HG02884 (cell line): ENCODE measurements around the gene CRKL.
"Not testable (repeated sequence)": the region's sequence is repeated elsewhere in the genome, so short reads cannot be mapped to it uniquely, and the experiment has no call there.

Source experiments
- ATAC-seq: cut with Tn5 transposase; IDR thresholded peaks from one replicate; pipeline ENCODE4 v1.9.1; 2021; ENCODE audit warnings: mild to moderate bottlenecking, moderate library complexity; ENCODE audit not compliant: unreplicated experiment

The CRKL gene

DNA sequence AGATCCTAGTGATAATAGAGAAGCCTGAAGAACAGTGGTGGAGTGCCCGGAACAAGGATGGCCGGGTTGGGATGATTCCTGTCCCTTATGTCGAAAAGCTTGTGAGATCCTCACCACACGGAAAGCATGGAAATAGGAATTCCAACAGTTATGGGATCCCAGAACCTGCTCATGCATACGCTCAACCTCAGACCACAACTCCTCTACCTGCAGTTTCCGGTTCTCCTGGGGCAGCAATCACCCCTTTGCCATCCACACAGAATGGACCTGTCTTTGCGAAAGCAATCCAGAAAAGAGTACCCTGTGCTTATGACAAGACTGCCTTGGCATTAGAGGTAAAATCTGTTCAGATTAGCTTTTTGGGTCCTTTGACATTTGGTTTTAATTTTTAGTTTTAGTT lies 16.7 kb downstream of the CRKL start:
- no peak for ATAC-seq

DNA sequence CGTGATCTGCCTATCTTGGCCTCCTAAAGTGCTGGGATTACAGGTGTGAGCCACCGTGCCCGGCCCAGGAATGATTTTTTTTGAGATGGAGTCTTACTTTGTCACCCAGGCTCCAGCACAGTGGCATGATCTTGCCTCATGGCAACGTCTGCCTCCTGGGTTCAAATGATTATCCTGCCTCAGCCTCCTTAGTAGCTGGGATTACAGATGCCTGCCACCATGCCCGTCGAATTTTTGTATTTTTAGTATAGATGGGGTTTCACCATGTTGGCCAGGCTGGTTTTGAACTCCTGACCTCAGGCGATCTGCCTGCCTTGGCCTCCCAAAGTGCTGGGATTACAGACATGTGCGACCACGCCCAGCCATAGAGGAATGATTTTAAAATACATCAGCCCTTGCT lies 17.8 kb downstream of the CRKL start:
- ATAC-seq, result not testable (repeated sequence)

DNA sequence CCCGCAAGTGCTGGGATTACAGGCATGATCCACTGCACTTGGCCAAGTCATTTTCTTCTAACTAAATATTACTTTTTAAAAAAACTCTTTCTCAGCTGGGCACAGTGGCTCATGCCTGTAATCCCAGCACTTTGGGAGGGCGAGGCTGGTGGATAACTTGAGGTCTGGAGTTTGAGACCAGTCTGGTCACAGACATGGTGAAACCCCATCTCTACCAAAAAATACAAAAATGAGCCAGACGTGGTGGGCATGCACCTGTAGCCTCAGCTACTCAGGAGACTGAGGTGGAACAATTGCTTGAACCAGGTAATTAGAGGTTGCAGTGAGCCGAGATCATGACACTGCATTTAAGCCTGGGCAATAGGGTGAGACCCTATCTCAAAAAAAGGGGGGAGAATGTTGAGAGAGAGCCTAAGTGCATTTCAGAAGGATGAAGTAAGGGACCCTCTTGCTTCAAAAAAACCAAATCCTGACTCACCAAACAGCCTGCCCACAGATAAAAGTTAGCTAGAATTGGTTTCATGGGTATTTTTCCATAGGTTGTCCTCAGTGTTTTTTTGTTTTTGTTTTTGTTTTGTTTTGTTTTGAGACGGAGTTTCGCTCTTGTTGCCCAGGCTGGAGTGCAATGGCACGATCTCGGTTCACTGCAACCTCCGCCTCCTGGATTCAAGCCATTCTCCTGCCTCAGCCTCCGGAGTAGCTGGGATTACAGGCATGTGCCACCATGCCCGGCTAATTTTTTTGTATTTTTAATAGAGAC lies 18.8 kb downstream of the CRKL start:
- not testable (repeated sequence) for ATAC-seq

DNA sequence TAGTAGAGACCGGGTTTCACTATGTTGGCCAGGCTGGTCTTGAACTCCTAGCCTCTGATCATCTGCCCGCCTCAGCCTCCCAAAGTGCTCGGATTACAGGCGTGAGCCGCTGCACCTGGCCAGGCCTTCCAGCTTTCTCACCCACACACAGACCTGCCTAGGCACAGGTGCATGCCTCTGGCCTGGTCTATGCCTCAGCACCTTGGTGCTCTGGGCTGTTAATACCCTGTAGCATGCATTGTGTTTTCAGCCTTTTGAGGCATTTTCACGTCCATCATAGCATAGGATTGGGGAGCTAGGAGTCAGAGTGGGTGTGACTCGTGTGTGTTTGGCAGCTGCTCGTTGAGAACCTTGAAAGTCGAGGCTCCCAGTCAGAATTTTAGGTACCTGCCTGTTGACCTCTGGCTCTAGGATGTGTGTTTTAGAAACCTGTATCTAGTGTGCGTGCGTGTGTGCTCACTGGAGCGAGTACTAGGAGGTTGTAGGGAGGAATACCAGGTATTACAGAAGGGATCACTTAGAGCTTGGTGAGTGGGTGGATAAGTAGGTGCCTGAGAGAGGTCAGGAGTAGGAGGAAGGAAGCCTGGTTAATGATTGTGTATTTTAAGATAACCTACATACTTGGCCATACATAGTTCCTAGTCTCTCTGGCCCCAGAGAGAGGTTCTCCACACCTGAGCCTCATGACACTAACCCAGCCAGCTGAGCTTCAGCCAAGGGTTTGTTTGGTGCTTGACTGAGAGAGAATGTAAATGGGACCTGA lies 20.0 kb downstream of the CRKL start:
- no peak for ATAC-seq

DNA sequence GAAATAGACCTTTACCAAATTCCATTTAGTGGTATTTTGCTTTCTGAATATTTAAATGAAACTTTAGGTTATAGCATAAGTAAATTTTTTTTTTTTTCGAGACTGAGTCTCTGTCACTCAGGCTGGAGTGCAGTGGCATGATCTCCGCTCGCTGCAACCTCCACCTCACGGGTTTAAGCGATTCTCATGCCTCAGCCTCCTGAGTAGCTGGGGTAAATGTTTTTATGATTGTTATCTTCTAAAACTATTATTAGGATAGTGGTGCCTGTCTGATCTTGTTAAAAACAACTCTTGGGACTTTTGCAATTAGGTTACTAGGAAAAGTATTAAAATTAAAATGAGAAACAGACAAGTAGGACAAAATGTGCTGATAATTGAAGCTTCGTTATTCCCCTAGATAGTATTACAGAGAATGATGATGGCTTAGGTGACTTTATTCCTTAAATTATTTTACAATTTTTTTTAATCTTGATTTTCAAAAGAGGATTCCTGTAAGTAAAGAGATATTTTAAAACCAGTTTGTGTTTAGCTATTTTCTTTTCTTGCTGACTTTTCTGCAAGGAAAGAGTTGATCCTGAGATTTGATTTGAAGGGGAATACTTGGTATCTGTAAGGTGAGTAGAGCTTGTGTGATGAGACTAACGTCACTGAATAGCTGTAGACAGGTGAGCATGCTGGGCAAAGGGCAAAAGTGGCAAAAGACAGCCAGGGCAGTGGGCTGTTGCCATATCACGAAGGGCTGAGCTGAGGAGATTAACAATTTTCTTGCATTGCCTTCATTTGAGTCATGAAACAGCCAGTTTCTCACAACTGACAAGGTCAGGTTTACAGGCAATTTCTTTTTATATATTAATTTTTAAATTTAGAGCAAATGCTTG lies 20.8 kb downstream of the CRKL start:
- no peak for ATAC-seq

DNA sequence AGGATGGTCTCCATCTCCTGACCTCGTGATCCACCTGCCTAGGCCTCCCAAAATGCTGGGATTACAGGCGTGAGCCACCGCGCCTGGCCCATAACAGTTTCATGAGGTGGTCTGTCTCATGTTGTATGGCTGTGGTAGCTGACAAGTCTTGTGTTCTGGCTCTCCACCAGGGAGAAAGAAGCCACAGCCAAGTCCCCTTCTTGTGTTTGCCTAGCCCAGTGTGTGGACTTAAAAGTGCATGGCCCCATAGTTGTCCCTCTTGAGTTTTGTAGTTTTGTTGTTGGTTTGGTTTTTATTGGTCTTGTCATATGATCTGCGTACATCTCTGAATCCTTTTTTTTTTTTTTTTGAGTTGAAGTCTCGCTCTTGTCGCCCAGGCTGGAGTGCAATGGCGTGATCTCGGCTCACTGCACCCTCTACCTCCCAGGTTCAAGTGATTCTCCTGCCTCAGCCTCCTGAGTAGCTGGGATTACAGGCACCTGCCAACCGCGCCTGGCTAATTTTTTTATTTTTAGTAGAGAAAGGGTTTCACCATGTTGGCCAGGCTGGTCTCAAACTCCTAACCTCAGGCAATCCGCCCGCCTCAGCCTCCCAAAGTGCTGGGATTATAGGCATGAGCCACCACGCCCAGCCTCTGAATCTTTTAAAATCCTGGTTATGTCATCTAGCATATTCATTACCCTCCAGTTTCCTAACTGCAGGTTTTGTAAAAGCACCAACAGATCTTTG lies 22.4 kb downstream of the CRKL start:
- not testable (repeated sequence) for ATAC-seq

DNA sequence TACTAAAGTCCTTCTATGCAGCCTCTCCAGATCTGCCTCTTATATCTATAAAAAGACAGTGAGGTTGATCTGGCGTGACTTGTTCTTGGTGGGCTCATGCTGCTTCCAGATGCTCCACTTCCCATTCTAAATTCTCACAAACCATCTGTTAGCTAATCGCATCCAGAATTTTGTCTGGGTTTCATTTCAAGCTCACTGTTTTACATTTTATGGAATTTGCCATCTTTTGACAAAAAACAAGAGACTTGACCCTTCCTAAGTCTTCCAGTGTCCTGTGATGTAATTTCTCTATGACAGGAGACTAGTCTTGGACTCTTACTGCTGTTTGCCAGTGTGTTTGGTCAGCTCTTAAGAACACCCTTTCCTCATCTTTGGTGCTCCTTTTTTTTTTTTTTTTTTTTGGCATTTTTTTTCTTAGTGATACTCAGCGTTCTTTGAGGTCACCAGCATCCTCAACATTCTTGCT lies 23.0 kb downstream of the CRKL start:
- ATAC-seq, result no peak

DNA sequence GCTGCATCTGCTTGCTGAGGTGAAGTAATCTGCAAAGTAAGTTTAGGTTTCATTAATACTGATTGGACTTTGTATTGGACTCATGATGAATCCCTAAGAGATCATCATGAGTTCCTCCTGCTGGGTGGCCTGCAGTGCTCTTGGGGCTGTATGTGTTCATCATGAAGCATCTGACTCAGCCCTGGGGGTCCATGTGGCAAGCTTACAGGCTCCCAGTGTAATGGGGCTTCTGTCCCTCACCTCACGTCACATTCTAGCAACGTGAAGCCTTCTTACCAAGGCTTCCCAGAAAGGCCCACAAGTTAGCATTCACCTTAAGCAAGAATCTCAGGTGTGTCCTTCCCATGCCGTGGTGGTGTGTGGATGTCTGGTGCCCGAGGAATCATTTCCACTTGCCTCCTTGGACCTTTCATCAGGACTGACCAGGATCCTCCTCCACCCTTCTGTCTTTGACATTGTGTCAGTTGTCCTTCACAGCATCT lies 23.7 kb downstream of the CRKL start:
- no peak for ATAC-seq

DNA sequence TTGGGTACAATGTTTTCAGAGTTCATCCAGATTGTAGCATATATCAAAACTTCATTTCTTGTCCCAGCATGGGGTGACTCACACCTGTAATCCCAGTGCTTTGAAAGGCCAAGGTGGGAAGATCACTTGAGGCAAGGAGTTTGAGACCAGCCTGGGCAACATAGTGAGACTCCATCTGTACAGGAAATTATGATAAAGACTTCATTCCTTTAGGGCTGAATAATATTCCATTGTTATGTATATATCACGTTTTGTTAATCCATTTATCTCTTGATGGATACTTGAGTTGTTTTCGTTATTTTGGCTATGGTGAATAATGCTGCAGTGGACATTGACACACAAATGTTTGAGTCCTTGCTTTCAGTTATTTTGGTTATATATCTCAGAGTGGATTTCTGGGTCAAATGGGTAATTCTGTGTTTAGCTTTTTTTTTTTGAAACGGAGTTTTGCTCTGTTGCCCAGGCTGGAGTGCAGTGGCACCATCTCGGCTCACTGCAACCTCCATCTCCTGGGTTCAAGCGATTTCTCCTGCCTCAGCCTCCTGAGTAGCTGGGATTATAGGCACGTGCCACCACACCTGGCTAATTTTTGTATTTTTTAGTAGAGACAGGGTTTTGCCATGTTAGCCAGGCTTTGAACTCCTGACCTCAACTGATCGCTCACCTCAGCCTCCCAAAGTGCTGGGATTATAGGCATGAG lies 25.1 kb downstream of the CRKL start:
- not testable (repeated sequence) for ATAC-seq

DNA sequence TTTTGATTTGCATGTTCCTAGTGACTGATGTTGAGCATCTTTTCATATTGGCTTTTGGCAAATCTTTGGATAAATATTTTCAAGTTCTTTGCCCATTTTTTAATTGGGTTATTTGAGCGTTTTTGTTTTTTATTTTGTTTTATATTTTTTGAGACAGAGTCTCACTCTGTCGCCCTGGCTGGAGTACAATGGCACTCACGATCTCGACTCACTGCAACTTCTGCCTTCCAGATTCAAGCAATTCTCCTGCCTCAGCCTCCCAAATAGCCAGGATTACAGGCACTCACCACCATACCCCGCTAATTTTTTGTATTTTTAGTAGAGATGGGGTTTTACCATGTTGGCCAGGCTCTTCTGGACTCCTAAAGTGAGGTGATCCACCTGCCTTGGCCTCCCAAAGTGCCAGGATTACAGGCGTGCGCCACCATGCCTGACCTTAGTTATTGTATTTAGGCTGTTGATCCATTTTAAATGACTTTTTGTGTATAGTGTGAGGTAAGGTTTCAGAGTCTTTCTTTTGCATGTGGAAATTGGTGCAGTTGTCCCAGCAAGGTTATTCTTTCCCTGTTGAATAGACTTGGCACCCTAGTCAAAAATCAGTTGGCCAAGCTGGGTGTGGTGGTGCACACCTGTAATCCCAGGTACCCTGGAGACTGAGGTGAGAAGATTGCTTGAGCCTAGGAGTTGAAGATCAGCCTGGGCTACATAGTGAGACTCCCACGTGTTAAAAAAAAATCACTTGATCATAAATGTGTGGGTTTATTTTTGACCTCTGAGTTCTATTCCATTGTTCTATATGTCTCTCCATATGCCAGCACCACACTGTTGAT lies 26.1 kb downstream of the CRKL start:
- ATAC-seq, result no peak

DNA sequence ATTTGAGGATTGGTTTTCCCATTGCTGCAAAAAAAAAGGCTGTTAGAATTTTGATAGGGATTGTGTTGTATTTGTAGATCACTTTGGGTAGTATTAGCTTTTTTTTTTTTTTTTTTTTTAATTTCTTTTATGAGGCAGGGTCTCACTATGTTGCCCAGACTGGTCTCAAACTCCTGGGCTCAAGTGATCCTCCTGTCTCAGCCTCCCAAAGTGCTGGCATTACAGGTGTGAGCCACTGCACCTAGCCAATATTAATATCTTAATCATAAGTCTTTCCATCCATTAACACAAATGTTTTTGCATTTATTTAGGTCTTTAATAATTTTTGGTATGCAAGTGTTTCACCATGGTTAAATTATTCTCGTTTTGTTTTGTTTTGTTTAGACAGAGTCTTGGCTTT lies 26.8 kb downstream of the CRKL start:
- no peak for ATAC-seq

DNA sequence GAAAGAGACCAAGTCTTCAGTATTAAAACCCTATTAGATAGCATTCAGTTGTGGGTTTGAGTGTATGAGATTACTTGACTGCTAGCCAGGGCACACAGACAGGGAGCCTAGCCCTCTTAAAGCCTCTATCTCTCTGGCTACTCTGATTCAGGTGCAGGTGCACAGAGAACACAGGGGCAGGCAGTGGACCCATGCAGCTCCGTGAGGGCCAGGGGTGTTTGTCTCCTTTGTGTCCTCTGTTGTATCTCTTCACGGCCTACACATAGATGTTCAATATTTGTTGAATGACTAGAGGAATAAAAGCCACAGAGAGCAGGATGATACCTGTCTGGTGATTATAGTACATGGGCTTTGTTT lies 28.3 kb downstream of the CRKL start:
- no peak for ATAC-seq

DNA sequence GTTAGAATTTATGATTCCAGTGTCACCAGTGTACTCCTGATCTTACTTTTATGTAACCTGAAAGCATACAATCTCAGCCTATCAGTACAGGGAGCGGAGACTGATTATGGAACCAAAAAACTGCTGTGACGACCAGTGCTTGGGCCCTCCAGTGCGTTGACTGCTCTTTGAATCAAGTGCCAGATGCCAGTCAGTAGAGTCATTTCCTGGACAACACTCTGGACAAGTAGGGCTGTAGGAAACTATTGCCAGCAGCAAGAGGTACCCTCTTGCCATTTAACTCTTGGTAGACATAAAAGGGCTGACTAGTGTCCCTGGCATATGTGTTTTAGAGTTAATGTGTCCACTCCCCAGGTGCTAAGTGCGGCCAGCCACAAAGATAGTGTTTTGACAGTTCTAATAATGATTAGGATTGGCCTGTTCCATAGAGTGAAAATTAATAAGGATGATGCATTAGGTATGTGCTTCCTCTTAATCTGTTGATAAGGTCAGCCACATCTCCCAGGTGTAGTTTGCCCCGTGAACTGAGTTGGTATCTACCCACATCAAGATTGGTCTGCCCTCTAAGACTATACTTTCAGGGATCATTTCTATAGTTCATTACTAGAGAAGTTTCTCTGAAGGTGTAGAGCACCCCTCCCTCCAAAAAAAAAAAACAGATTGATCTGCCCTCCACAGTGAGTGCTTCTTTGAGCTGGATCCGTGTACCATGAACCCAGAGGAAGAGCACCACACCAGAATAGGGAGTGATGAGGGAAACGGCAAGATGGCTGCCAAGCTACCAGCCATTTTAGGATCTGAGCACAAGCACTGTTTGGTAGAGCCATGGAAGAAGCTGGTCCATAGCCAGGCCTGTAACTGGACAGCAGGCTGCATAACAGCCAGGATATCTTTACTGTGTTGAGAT lies 29.1 kb downstream of the CRKL start:
- no peak for ATAC-seq

DNA sequence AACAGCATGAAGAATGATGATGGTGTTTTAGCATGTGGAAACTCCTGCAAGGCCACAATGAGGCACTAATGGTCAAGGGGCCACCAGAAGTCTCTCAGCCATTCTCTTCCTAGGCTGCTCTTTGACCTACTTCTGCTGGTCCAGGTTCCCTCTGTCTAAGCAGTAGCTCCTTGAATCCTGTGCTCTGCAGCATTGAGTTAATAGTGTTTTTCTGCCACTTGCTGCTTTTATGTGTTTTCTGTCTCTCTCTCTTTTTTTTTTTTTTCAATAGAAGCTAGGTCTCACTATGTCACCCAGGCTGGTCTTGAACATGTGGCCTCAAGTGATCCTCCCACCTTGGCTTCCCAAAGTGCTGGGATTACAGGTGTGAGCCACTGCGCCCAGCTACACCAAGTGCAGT lies 29.8 kb downstream of the CRKL start:
- no peak for ATAC-seq

DNA sequence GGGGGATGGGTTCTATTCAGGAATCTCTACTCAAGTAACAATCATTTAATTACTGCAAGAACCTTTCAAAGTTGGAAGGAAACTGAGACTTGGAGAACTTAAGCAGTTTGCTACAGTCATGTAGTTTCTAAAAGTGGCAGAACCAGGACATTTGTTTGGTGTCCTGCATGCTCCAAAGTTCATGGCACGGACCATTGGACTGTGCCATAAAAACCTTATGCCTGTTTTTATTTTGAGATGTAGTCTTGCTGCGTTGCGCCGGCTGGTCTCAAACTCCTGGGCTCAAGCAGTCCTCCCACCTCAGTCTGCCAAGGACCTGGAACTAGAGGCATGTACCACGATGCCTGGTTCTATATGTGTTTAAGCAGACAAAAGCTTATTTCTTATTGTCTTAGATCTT lies 31.2 kb downstream of the CRKL start:
- ATAC-seq, result no peak

DNA sequence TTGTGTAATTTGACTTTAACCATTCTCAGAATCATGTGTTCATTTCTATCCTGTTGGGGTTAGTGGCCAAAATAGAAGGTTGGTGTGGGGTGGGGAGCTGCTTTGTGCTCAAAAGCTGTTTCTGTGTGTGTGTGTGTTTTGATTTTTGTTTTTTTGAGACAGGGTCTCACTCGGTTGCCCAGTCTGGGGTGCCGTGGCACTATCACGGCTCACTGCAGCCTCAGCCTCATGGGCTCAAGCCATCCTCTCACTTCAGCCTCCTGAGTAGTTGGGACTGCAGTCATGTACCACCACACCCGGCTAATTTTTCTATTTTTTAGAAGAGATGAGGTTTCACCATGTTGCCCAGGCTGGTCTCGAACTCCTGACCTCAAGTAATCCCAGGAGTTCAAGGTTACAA lies 31.8 kb downstream of the CRKL start:
- ATAC-seq, result no peak

DNA sequence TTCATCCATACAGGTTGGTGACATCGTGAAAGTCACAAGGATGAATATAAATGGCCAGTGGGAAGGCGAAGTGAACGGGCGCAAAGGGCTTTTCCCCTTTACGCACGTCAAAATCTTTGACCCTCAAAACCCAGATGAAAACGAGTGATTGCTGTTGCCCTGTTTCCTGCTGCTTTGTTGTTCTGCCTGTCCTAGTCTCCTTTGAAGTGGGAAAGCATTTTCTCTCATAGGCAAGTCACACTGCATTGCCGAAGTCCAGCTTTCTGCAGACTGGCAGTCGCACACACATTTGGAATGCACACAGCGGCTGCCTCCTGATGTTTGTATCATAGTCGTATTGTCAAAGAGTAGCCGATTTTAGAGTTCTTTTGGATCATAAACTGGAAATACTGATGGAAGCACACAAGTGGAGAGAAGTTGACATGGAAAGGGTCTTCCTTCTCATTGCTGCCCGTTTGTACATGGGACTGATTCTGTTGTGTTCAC lies 32.5 kb downstream of the CRKL start:
- no peak for ATAC-seq
